Measurements from ENCODE around the gene CFAP77. TPM values are rescaled to one million over a fixed set of nuclear protein-coding genes. Genes with fewer than 3 reads are reported as not detected.

CFAP77 gene
- total and polyA plus RNA-seq, 2 of the 8 experiments (the other 6 are each of a cell fraction or from before 2014, with no cell fraction given), result 0.63 to 0.97 TPM

DNA sequence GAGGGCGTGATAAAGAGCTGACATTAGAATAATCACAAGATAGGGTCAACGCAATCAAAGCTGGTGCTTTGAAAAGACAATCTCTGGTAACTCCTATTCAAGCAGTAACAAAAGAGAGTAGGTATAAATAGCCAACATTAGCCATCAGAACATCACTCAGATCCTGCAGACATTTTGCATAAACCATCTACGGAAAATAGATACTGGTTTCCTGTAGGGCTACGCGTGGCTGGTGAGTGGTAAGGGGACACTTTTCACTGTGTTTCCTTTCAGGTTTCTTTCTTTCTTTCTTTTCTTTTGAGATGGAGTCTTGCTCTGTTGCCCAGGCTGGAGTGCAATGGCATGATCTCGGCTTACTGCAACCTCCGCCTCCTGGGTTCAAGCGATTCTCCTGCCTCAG, 25.6 kb upstream of the CFAP77 start (continued):
- TF ChIP-seq, protein P1, sequence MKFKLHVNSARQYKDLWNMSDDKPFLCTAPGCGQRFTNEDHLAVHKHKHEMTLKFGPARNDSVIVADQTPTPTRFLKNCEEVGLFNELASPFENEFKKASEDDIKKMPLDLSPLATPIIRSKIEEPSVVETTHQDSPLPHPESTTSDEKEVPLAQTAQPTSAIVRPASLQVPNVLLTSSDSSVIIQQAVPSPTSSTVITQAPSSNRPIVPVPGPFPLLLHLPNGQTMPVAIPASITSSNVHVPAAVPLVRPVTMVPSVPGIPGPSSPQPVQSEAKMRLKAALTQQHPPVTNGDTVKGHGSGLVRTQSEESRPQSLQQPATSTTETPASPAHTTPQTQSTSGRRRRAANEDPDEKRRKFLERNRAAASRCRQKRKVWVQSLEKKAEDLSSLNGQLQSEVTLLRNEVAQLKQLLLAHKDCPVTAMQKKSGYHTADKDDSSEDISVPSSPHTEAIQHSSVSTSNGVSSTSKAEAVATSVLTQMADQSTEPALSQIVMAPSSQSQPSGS (IDR thresholded peaks at IDR 0.05; ENCODE audit: low read length), result no peak

Data from H1 (cell line).